ENCODE measurements around the gene TSPAN19.

GRCh38 chr12:85036733-85037132 lies 656 bp upstream of the TSPAN19 start:
- no peak for TF ChIP-seq MYNN (IDR thresholded peaks at IDR 0.05)
- no peak for TF ChIP-seq MYNN (CRISPR knock-in tag; IDR thresholded peaks at IDR 0.05)
- TF ChIP-seq EZH2 (IDR thresholded peaks at IDR 0.05; ENCODE audit: borderline replicate concordance, low read depth, low read length): no peak
- TF ChIP-seq CTCF (IDR thresholded peaks at IDR 0.05 in 2 of 3, conservative IDR thresholded peaks at IDR 0.05 in 1 of 3; ENCODE audit: insufficient read depth in 2 of 3, low read depth in 1 of 3, low read length in 3 of 3): no peak
- TF ChIP-seq CBX5 (IDR thresholded peaks at IDR 0.05; ENCODE audit: borderline replicate concordance, low read depth): no peak

All from K562 (cell line).